Measurements from ENCODE around the gene DYRK3. TPM values are rescaled to one million over a fixed set of nuclear protein-coding genes. Genes with fewer than 3 reads are reported as not detected.

Gene DYRK3
- total and polyA plus RNA-seq, 9 of the 15 experiments (the other 6 are each of a cell fraction or from before 2014, with no cell fraction given), result 4.5 to 33.7 (median 25.7) TPM

- TF ChIP-seq, protein P1, sequence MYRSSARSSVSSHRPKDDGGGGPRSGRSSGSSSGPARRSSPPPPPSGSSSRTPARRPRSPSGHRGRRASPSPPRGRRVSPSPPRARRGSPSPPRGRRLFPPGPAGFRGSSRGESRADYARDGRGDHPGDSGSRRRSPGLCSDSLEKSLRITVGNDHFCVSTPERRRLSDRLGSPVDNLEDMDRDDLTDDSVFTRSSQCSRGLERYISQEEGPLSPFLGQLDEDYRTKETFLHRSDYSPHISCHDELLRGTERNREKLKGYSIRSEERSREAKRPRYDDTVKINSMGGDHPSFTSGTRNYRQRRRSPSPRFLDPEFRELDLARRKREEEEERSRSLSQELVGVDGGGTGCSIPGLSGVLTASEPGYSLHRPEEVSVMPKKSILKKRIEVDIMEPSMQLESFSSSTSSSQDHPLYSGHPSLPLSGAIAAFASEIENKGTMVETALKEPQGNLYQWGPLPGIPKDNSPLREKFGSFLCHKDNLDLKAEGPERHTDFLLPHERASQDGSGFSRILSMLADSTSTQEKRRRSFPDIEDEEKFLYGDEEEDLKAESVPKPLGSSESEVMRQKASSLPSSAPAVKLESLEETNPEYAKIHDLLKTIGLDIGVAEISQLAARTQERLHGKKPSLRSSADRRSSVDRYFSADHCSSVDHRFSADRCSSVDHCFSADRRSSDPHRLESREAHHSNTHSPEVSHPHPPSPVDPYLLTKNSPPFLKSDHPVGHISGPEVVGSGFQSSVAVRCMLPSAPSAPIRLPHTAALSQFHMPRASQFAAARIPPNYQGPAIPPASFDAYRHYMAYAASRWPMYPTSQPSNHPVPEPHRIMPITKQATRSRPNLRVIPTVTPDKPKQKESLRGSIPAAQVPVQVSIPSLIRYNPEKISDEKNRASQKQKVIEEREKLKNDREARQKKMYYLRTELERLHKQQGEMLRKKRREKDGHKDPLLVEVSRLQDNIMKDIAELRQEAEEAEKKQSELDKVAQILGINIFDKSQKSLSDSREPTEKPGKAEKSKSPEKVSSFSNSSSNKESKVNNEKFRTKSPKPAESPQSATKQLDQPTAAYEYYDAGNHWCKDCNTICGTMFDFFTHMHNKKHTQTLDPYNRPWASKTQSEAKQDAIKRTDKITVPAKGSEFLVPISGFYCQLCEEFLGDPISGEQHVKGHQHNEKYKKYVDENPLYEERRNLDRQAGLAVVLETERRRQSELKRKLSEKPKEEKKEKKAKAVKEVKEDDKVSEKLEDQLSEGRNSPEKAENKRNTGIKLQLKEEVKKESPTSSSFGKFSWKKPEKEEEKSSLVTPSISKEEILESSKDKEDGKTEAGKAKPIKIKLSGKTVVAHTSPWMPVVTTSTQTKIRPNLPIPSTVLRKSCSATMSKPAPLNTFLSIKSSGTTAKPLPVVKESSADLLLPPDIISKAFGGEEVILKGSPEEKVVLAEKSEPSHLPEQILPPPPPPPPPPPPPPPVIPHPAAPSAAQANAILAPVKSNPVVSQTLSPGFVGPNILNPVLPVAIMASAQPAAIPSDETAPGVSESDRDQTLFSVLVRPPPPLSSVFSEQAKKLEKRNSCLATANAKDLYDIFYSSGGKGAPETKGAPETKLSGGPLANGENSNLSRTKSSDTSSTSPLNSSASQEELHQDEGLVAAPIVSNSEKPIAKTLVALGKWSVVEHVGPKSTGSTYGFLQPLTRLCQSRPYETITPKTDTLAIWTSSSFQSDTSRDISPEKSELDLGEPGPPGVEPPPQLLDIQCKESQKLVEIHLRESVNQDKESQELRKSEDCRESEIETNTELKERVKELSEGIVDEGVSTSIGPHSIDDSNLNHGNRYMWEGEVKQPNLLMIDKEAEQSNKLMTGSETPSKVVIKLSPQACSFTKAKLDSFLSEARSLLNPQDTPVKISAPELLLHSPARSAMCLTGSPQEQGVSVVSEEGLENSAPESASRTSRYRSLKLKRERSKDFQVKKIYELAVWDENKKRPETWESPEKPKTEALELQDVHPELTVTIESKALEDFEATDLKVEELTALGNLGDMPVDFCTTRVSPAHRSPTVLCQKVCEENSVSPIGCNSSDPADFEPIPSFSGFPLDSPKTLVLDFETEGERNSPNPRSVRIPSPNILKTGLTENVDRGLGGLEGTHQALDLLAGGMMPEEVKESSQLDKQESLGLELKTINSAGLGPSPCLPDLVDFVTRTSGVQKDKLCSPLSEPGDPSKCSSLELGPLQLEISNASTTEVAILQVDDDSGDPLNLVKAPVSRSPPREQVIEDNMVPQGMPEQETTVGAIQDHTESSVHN (IDR thresholded peaks at IDR 0.05; ENCODE audit: borderline replicate concordance in 1 of 2, low read depth in 1 of 2), result 0 out of 4 replicates have a peak, but pooled peaks of 1 of the 2 experiments have one; percentile 15
- no peak for TF ChIP-seq BDP1 (IDR thresholded peaks at IDR 0.05; ENCODE audit: insufficient read depth, insufficient read length)
- TF ChIP-seq TGIF2 (CRISPR knock-in tag; IDR thresholded peaks at IDR 0.05), result no peak
- TF ChIP-seq ZNF75A (CRISPR knock-in tag; IDR thresholded peaks at IDR 0.05), result 0 out of 2 replicates have a peak, but pooled peaks have one; percentile 11
- TF ChIP-seq RCOR1 (IDR thresholded peaks at IDR 0.05; ENCODE audit: borderline replicate concordance in 1 of 2, low read depth in 2 of 2, low read length in 2 of 2), result peak; percentile 59 to 92; a peak in 3 of 4 replicates
- TF ChIP-seq MYBL2 (IDR thresholded peaks at IDR 0.05; ENCODE audit: low read depth), result no peak
- no peak for TF ChIP-seq MYBL2 (CRISPR knock-in tag; IDR thresholded peaks at IDR 0.05; ENCODE audit: borderline replicate concordance)
- no peak for TF ChIP-seq GTF3C2 (IDR thresholded peaks at IDR 0.05; ENCODE audit: borderline replicate concordance, extremely low read depth, insufficient read length)
- no peak for TF ChIP-seq RB1 (IDR thresholded peaks at IDR 0.05; ENCODE audit: low read depth)
- no peak for TF ChIP-seq PBX2 (CRISPR knock-in tag; IDR thresholded peaks at IDR 0.05; ENCODE audit: low read depth)
- TF ChIP-seq PBX2 (tag; conservative IDR thresholded peaks at IDR 0.05; ENCODE audit: low read depth), result peak; percentile 42
- no peak for TF ChIP-seq SMARCB1 (IDR thresholded peaks at IDR 0.05; ENCODE audit: insufficient read length, low read depth)
Observed at GRCh38 chr1:206651958-206652890, 16.9 kb downstream of the DYRK3 start (continued).
